Measurements from ENCODE around the gene ELL2. TPM values are rescaled to one million over a fixed set of nuclear protein-coding genes. Genes with fewer than 3 reads are reported as not detected.
A peak's percentile ranks its signal among the peaks of the same experiment; 100 is the strongest.

ELL2 gene
- total and polyA plus RNA-seq, 2 of the 13 experiments (the other 11 are each of a cell fraction or from before 2014, with no cell fraction given) = 78.9 to 97.1 TPM

- TF ChIP-seq ZSCAN20 (CRISPR knock-in tag; IDR thresholded peaks at IDR 0.05; ENCODE audit: borderline replicate concordance) = 0 out of 2 replicates have a peak, but pooled peaks have one; percentile 53
- TF ChIP-seq MLLT10 (CRISPR knock-in tag; IDR thresholded peaks at IDR 0.05) = peak; percentile 50; the same call in 1 of the 2 replicates
- 0 out of 2 replicates have a peak, but pooled peaks have one; percentile 47 for TF ChIP-seq PRDM10 (CRISPR knock-in tag; IDR thresholded peaks at IDR 0.05; ENCODE audit: low read depth)
- peak; percentile 16; the same call in 1 of the 2 replicates for TF ChIP-seq ZNF205 (CRISPR knock-in tag; IDR thresholded peaks at IDR 0.05)
- peak in 1 of 2 experiments; percentile 50; a peak in 2 of 4 replicates for TF ChIP-seq POLR2A (IDR thresholded peaks at IDR 0.05; ENCODE audit: insufficient read depth in 1 of 2, low read depth in 2 of 2, low read length in 2 of 2)
- peak; percentile 68 for TF ChIP-seq RBFOX2 (IDR thresholded peaks at IDR 0.05; ENCODE audit: low read depth, low read length)
- 0 out of 2 replicates have a peak, but pooled peaks have one; percentile 10 for TF ChIP-seq THRA (CRISPR knock-in tag; IDR thresholded peaks at IDR 0.05; ENCODE audit: borderline replicate concordance)
- no peak for TF ChIP-seq JUNB (CRISPR knock-in tag; IDR thresholded peaks at IDR 0.05; ENCODE audit: borderline replicate concordance)
- TF ChIP-seq FOSL2 (CRISPR knock-in tag; IDR thresholded peaks at IDR 0.05) = peak; percentile 40; the same call in 1 of the 2 replicates
- TF ChIP-seq BCL6 (CRISPR knock-in tag; IDR thresholded peaks at IDR 0.05) = no peak
- no peak for TF ChIP-seq ZNF816 (CRISPR knock-in tag; IDR thresholded peaks at IDR 0.05; ENCODE audit: borderline replicate concordance)
- no peak for TF ChIP-seq FOXM1 (CRISPR knock-in tag; IDR thresholded peaks at IDR 0.05)
- TF ChIP-seq SMAD1 (CRISPR knock-in tag; IDR thresholded peaks at IDR 0.05; ENCODE audit: borderline replicate concordance, low read depth) = no peak
- TF ChIP-seq ZNF230 (CRISPR knock-in tag; IDR thresholded peaks at IDR 0.05) = no peak
- 0 out of 2 replicates have a peak, but pooled peaks have one; percentile 5 for TF ChIP-seq HOXA5 (CRISPR knock-in tag; IDR thresholded peaks at IDR 0.05)
- TF ChIP-seq ATF1 (CRISPR knock-in tag; IDR thresholded peaks at IDR 0.05) = no peak
- peak; percentile 13; the same call in 1 of the 2 replicates for TF ChIP-seq GATAD2A (CRISPR knock-in tag; IDR thresholded peaks at IDR 0.05)
- TF ChIP-seq THYN1 (CRISPR knock-in tag; IDR thresholded peaks at IDR 0.05; ENCODE audit: borderline replicate concordance, low read depth) = no peak
- TF ChIP-seq ARID3A (IDR thresholded peaks at IDR 0.05; ENCODE audit: low read depth, low read length) = 0 out of 2 replicates have a peak, but pooled peaks have one; percentile 29
- TF ChIP-seq ZNF557 (CRISPR knock-in tag; IDR thresholded peaks at IDR 0.05) = no peak
- no peak for TF ChIP-seq ZC3H4 (CRISPR knock-in tag; IDR thresholded peaks at IDR 0.05; ENCODE audit: borderline replicate concordance)
- TF ChIP-seq KDM1A (CRISPR knock-in tag; IDR thresholded peaks at IDR 0.05) = no peak
- TF ChIP-seq ZNF569 (CRISPR knock-in tag; IDR thresholded peaks at IDR 0.05; ENCODE audit: borderline replicate concordance) = no peak
Measured at GRCh38 chr5:95958310-95959014, 3.2 kb downstream of the ELL2 start (continued).

Measured in HepG2 (cell line).